A549 (cell line): ENCODE data around the gene RUNX2.

Experiments
- BHLHE40 ChIP-seq: IDR thresholded peaks from 2 replicates; pipeline ENCODE4 v1.6.1; 2012; ENCODE audit warnings: low read depth, low read length, inconsistent platforms
- CBX8 ChIP-seq: fragments of 200-600 bp; sonication (generic); IDR thresholded peaks from 2 replicates; pipeline ENCODE4 v1.6.1; 2016
- CTCF ChIP-seq: fragments of >200 bp; sonication (Bioruptor Twin); formaldehyde crosslinking; IDR thresholded peaks from 3 replicates; pipeline ENCODE4 v1.5.1; 2016
- EHMT2 ChIP-seq: fragments of 200-600 bp; sonication (generic); IDR thresholded peaks from 2 replicates; pipeline ENCODE4 v1.6.1; 2016; ENCODE audit warnings: antibody characterized with exemption, low read depth, mild to moderate bottlenecking, moderate library complexity
- EP300 ChIP-seq, 2 experiments: fragments of >200 bp; sonication (Bioruptor Twin); formaldehyde crosslinking; IDR thresholded peaks; 2 replicates in 1 of 2; 3 replicates in 1 of 2; pipeline ENCODE4 v1.6.1; 2016 to 2017
- KDM5A ChIP-seq: fragments of 200-600 bp; sonication (generic); IDR thresholded peaks from 2 replicates; pipeline ENCODE4 v1.6.1; 2016; ENCODE audit warnings: antibody characterized with exemption, mild to moderate bottlenecking
- PHF8 ChIP-seq: fragments of 200-600 bp; sonication (generic); IDR thresholded peaks from 2 replicates; pipeline ENCODE4 v1.6.1; 2016; ENCODE audit warnings: low read depth, mild to moderate bottlenecking, antibody characterized with exemption, moderate library complexity, borderline replicate concordance
- POLR2A ChIP-seq: IDR thresholded peaks from 2 replicates; pipeline ENCODE4 v1.6.1; 2012; ENCODE audit warnings: mild to moderate bottlenecking, low read length
- RCOR1 ChIP-seq: fragments of 150-350 bp; IDR thresholded peaks from 2 replicates; pipeline ENCODE4 v1.6.1; 2014; ENCODE audit warnings: antibody characterized with exemption, low read length, low read depth
- REST ChIP-seq: fragments of 200-600 bp; sonication (generic); IDR thresholded peaks from 2 replicates; pipeline ENCODE4 v1.6.1; 2016; ENCODE audit warnings: antibody characterized with exemption, mild to moderate bottlenecking, moderate library complexity
- RFX5 ChIP-seq: fragments of 450-650 bp; IDR thresholded peaks from 2 replicates; pipeline ENCODE4 v1.7.1; 2014; ENCODE audit warnings: antibody characterized with exemption, mild to moderate bottlenecking, moderate library complexity
- ZSCAN20 ChIP-seq: fragments of 250-450 bp; sonication (Bioruptor Pico); IDR thresholded peaks from 2 replicates; pipeline ENCODE4 v1.8.0; 2022; ENCODE audit warnings: mild to moderate bottlenecking, moderate library complexity
- TF ChIP-seq, protein P1 (sequence below): fragments of 450-650 bp; IDR thresholded peaks from 2 replicates; pipeline ENCODE4 v1.6.1; 2014; ENCODE audit warnings: antibody characterized with exemption

- TF ChIP-seq RCOR1 (no peak), CTCF (no peak), CBX8 (no peak), PHF8 (no peak), EHMT2 (no peak), BHLHE40 (no peak), ZSCAN20 (CRISPR knock-in tag) (no peak), RFX5 (no peak), POLR2A (no peak), KDM5A (no peak), EP300 (IDR thresholded peaks at IDR 0.05) (no peak), REST (no peak)
- TF ChIP-seq, protein P1, sequence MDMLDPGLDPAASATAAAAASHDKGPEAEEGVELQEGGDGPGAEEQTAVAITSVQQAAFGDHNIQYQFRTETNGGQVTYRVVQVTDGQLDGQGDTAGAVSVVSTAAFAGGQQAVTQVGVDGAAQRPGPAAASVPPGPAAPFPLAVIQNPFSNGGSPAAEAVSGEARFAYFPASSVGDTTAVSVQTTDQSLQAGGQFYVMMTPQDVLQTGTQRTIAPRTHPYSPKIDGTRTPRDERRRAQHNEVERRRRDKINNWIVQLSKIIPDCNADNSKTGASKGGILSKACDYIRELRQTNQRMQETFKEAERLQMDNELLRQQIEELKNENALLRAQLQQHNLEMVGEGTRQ = no peak
These were observed 155.4 kb downstream of the RUNX2 start for GRCh38 chr6:45483501-45483900.
